NCI-H2196 treated with DMSO at 0.1 percent for 48 hours (cell line): Measurements from ENCODE around the gene NHSL2.
"Not testable (repeated sequence)": the region's sequence is repeated elsewhere in the genome, so short reads cannot be mapped to it uniquely, and the experiment has no call there.

ENCODE experiments used
- DNase-seq: peaks from one replicate; lab custom pipeline; 2025; ENCODE audit not compliant: unreplicated experiment; lab: John Stamatoyannopoulos, UW

The NHSL2 gene

GRCh38 chrX:72040506-72040905 is 129.9 kb downstream of the NHSL2 start:
- no peak for DNase-seq

GRCh38 chrX:72041176-72041575 is 130.5 kb downstream of the NHSL2 start:
- no peak for DNase-seq

- no peak for DNase-seq
Measured at GRCh38 chrX:72041871-72042851, 131.5 kb downstream of the NHSL2 start.

GRCh38 chrX:72042852-72043248 is 132.2 kb downstream of the NHSL2 start:
- DNase-seq = no peak

- DNase-seq = no peak
Measured at GRCh38 chrX:72043636-72044035, 133.0 kb downstream of the NHSL2 start.

GRCh38 chrX:72045141-72045540 is 134.5 kb downstream of the NHSL2 start:
- no peak for DNase-seq

- DNase-seq = peak; percentile 6
Measured at GRCh38 chrX:72045552-72046277, 135.1 kb downstream of the NHSL2 start.

GRCh38 chrX:72046447-72046846 is 135.8 kb downstream of the NHSL2 start:
- DNase-seq = no peak

GRCh38 chrX:72048510-72049455 is 138.1 kb downstream of the NHSL2 start:
- no peak for DNase-seq

GRCh38 chrX:72050011-72050410 is 139.4 kb downstream of the NHSL2 start:
- DNase-seq = no peak

GRCh38 chrX:72051589-72051988 is 140.9 kb downstream of the NHSL2 start:
- no peak for DNase-seq

- no peak for DNase-seq
Measured at GRCh38 chrX:72052415-72053090, 141.9 kb downstream of the NHSL2 start.

- DNase-seq = no peak
Measured at GRCh38 chrX:72053508-72053907, 142.9 kb downstream of the NHSL2 start.

- no peak for DNase-seq
Measured at GRCh38 chrX:72054779-72055489, 144.3 kb downstream of the NHSL2 start.

GRCh38 chrX:72057331-72057730 is 146.7 kb downstream of the NHSL2 start:
- no peak for DNase-seq

GRCh38 chrX:72057849-72058248 is 147.2 kb downstream of the NHSL2 start:
- no peak for DNase-seq

- DNase-seq = not testable (repeated sequence)
Measured at GRCh38 chrX:72058346-72058745, 147.7 kb downstream of the NHSL2 start.

- peak; percentile 1 for DNase-seq
Measured at GRCh38 chrX:72060196-72060920, 149.7 kb downstream of the NHSL2 start.

- no peak for DNase-seq
Measured at GRCh38 chrX:72060921-72061490, 150.4 kb downstream of the NHSL2 start.
